Measurements from ENCODE around the gene CHCHD3. TPM values are rescaled to one million over a fixed set of nuclear protein-coding genes. Genes with fewer than 3 reads are reported as not detected.

The CHCHD3 gene
- total RNA-seq, 1 donor from 2014 or later = 71.0 TPM

DNA sequence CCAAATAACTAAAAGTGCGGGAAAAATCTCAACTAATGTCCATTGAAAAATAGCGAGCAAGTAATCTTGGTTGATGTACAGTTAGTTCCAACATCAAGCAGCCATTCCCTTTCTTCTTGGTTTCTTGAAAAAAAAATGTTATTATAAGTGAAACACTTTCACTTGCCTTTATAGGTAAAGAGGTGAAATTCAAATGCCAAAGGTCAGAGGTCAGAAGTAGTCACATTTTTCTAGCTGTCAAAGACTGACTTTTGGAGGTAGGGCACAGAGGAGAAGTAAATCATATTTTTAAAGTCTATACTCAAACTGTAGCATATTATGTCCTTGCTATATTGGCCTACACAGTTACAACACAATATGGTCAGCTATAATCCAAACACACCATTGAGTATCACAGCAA, 62.3 kb downstream of the CHCHD3 start:
- peaks cover 20% of the 10 kb centered on the region for H3K4me1 Mint-ChIP-seq (ENCODE audit: unreplicated experiment)
- no peak for TF ChIP-seq CTCF (conservative IDR thresholded peaks at IDR 0.05)
- H3K27ac Mint-ChIP-seq = no peak overlapping the region
- no peak for DNase-seq (ENCODE audit: extremely low spot score, unreplicated experiment)
- no peak overlapping the region for H3K4me3 Mint-ChIP-seq
- H3K27me3 Mint-ChIP-seq = no peaks in the 10 kb centered on the region
- H3K36me3 Mint-ChIP-seq = peaks cover 29% of the 10 kb centered on the region
- no peaks in the 10 kb centered on the region for H3K9me3 Mint-ChIP-seq

DNA sequence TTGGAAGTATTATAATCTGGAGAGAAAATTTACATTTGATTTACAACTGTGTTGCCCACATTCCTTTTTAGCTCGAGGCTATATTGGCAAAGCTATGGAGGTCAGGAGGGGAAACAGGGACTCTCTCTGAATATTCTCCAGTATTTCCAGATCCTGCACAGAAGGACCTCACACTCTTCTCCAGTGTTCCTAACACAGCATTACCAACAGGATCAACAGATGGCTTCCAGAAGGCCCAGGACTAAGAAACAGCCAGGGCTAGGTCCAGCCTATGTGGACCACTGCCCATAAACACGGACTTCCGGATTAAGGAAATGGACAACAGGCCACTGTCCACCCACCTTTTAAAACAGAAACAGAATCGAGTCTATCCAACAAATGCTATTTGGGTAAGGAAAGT, 65.3 kb downstream of the CHCHD3 start:
- H3K4me1 Mint-ChIP-seq (ENCODE audit: unreplicated experiment) = peaks cover 21% of the 10 kb centered on the region
- no peak overlapping the region for H3K27ac Mint-ChIP-seq
- no peak for TF ChIP-seq CTCF (conservative IDR thresholded peaks at IDR 0.05)
- DNase-seq (ENCODE audit: extremely low spot score, unreplicated experiment) = no peak
- H3K27me3 Mint-ChIP-seq = no peaks in the 10 kb centered on the region
- no peak overlapping the region for H3K4me3 Mint-ChIP-seq
- H3K9me3 Mint-ChIP-seq = no peaks in the 10 kb centered on the region
- H3K36me3 Mint-ChIP-seq = peaks cover 30% of the 10 kb centered on the region

- H3K9me3 Mint-ChIP-seq = no peaks in the 10 kb centered on the region
- peaks cover 15% of the 10 kb centered on the region for H3K4me1 Mint-ChIP-seq (ENCODE audit: unreplicated experiment)
- no peak for TF ChIP-seq CTCF (conservative IDR thresholded peaks at IDR 0.05)
- H3K27ac Mint-ChIP-seq = no peak overlapping the region
- no peaks in the 10 kb centered on the region for H3K27me3 Mint-ChIP-seq
- DNase-seq (ENCODE audit: extremely low spot score, unreplicated experiment) = no peak
- H3K4me3 Mint-ChIP-seq = no peak overlapping the region
- peaks cover 30% of the 10 kb centered on the region for H3K36me3 Mint-ChIP-seq
Measured at GRCh38 chr7:133015888-133016287, 66.0 kb downstream of the CHCHD3 start.

DNA sequence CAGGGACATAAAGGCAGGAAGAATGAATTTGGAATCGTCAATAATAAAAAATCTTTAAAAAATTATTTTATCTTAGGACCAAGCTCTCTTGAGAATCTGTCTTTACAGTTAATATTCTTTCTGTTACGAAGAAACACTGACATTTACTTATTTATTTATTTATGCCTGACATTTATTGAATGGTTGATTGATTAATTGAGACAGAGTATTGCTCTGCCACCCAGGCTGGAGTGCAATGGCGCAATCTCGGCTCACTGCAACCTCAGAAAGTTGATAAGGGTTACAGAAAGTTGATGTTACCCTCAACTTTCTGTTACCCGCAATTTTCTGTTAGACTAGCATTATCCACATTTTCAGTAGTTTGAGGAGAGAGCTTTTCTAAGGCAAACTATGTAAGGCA, 70.1 kb downstream of the CHCHD3 start:
- Mint-ChIP-seq H3K36me3 (peaks cover 25% of the 10 kb centered on the region), H3K4me3 (no peak overlapping the region), H3K27ac (no peak overlapping the region), H3K4me1 (ENCODE audit: unreplicated experiment) (peaks cover 22% of the 10 kb centered on the region), H3K27me3 (no peaks in the 10 kb centered on the region), H3K9me3 (no peaks in the 10 kb centered on the region)
- no peak for DNase-seq (ENCODE audit: extremely low spot score, unreplicated experiment)
- no peak for TF ChIP-seq CTCF (conservative IDR thresholded peaks at IDR 0.05)

DNA sequence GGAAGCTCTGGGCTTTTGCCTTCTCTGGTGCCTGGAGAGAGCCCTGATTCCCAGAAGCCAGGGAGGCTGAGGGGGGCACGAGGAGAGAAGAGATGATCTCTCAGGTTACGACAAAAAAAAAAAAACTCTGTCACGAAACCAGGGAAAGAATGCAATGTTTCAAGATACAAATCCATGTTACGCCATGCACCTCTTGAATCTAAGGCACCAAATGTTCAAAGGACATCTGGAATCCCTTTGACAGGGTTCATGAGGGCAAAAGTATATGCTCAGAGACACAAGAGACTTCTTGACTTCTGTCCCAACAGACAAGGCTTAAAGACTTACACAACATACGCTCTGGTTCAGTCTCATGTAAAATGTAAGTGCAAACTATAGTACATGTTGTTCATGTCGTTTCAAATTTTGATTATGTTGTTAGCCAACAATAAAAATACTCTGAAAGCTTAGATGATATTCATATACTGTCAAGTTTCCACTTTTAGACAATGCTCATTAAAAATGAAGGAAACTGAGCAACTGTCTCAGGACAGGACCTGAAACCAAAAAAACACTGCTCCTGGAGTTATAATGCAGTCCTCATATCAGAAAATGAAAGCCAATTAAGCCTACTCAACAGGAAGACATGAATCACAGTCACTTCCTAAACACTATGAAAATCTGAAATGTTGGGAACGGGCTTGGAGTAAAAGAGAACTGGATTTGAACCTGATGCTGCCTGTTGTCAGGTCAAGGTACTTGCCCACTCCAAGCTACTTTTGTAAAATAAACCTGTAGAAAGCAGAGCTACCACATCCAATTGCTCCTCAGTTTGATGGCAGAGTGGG, 72.3 kb downstream of the CHCHD3 start:
- H3K36me3 Mint-ChIP-seq = peaks cover 19% of the 10 kb centered on the region
- H3K9me3 Mint-ChIP-seq = no peaks in the 10 kb centered on the region
- peaks cover 14% of the 10 kb centered on the region for H3K4me1 Mint-ChIP-seq (ENCODE audit: unreplicated experiment)
- no peak for TF ChIP-seq CTCF (conservative IDR thresholded peaks at IDR 0.05)
- no peak for DNase-seq (ENCODE audit: extremely low spot score, unreplicated experiment)
- H3K27ac Mint-ChIP-seq = no peak overlapping the region
- no peak overlapping the region for H3K4me3 Mint-ChIP-seq
- no peaks in the 10 kb centered on the region for H3K27me3 Mint-ChIP-seq
